ENCODE measurements around the gene PRKAB2.
"Not testable (repeated sequence)": the region's sequence is repeated elsewhere in the genome, so short reads cannot be mapped to it uniquely, and the experiment has no call there.

PRKAB2 gene

GRCh38 chr1:147172168-147173016 is at the start of gene PRKAB2:
Gene PRKAB2, minus strand, starts transcription at chr1:147172470. Its CDS starts 326 bp downstream, at chr1:147172144.
- peak; percentile 97 to 99 (median 98) for DNase-seq

GRCh38 chr1:147218606-147219005 is 46.3 kb upstream of the PRKAB2 start:
- peak; percentile 35 to 75 (median 68) for DNase-seq

GRCh38 chr1:147217141-147217540 is 44.9 kb upstream of the PRKAB2 start:
- peak; percentile 41 to 64 (median 61) for DNase-seq

- DNase-seq = peak in 1 of 3 donors; percentile 53
Measured at GRCh38 chr1:147216124-147216523, 43.9 kb upstream of the PRKAB2 start.

- no peak for DNase-seq
Measured at GRCh38 chr1:147215540-147215916, 43.3 kb upstream of the PRKAB2 start.

GRCh38 chr1:147214842-147215539 is 42.7 kb upstream of the PRKAB2 start:
- DNase-seq = no peak

- peak in 1 of 3 donors; percentile 36 for DNase-seq
Measured at GRCh38 chr1:147214325-147214724, 42.1 kb upstream of the PRKAB2 start.

GRCh38 chr1:147213271-147213670 is 41.0 kb upstream of the PRKAB2 start:
- DNase-seq = no peak

GRCh38 chr1:147211577-147211976 is 39.3 kb upstream of the PRKAB2 start:
- DNase-seq = no peak

- no peak for DNase-seq
Measured at GRCh38 chr1:147210987-147211386, 38.7 kb upstream of the PRKAB2 start.

GRCh38 chr1:147209825-147210821 is 37.9 kb upstream of the PRKAB2 start:
- no peak for DNase-seq

- DNase-seq = no peak
Measured at GRCh38 chr1:147208619-147209018, 36.3 kb upstream of the PRKAB2 start.

- no peak for DNase-seq
Measured at GRCh38 chr1:147207192-147207591, 34.9 kb upstream of the PRKAB2 start.

GRCh38 chr1:147204080-147204479 is 31.8 kb upstream of the PRKAB2 start:
- peak in 1 of 3 donors; percentile 22 for DNase-seq

- no peak for DNase-seq
Measured at GRCh38 chr1:147202576-147202975, 30.3 kb upstream of the PRKAB2 start.

- DNase-seq = no peak
Measured at GRCh38 chr1:147201786-147202185, 29.5 kb upstream of the PRKAB2 start.

GRCh38 chr1:147201276-147201675 is 29.0 kb upstream of the PRKAB2 start:
- peak in 1 of 3 donors; percentile 43 for DNase-seq

- DNase-seq = not testable (repeated sequence)
Measured at GRCh38 chr1:147197324-147197723, 25.1 kb upstream of the PRKAB2 start.

GRCh38 chr1:147189514-147189913 is 17.2 kb upstream of the PRKAB2 start:
- DNase-seq = no peak

GRCh38 chr1:147185432-147185831 is 13.2 kb upstream of the PRKAB2 start:
- DNase-seq = no peak

GRCh38 chr1:147177611-147178380 is 5.5 kb upstream of the PRKAB2 start:
- peak in 1 of 3 donors; percentile 25 for DNase-seq

Data from suppressor macrophage treated with lipopolysaccharide for 1 hour (primary cell).